ENCODE results near the gene FAM120A. TPM values are rescaled to one million over a fixed set of nuclear protein-coding genes. Genes with fewer than 3 reads are reported as not detected.

The FAM120A gene
- total and polyA plus RNA-seq, 9 of the 15 experiments (the other 6 are each of a cell fraction or from before 2014, with no cell fraction given), result 8.7 to 71.0 (median 42.2) TPM

GRCh38 chr9:93453047-93453914 is 1.8 kb downstream of the FAM120A start, which contains the start of gene FAM120AOS (continued):
- TF ChIP-seq, protein P1, sequence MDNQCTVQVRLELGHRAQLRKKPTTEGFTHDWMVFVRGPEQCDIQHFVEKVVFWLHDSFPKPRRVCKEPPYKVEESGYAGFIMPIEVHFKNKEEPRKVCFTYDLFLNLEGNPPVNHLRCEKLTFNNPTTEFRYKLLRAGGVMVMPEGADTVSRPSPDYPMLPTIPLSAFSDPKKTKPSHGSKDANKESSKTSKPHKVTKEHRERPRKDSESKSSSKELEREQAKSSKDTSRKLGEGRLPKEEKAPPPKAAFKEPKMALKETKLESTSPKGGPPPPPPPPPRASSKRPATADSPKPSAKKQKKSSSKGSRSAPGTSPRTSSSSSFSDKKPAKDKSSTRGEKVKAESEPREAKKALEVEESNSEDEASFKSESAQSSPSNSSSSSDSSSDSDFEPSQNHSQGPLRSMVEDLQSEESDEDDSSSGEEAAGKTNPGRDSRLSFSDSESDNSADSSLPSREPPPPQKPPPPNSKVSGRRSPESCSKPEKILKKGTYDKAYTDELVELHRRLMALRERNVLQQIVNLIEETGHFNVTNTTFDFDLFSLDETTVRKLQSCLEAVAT (IDR thresholded peaks at IDR 0.05), result no peak
- peak; percentile 56 for TF ChIP-seq BRD9 (IDR thresholded peaks at IDR 0.05; ENCODE audit: low read depth, partially characterized antibody)
- TF ChIP-seq ZNF445 (CRISPR knock-in tag; IDR thresholded peaks at IDR 0.05; ENCODE audit: low read depth), result no peak
- TF ChIP-seq COPS2 (conservative IDR thresholded peaks at IDR 0.05), result no peak
- TF ChIP-seq ADNP (tag; IDR thresholded peaks at IDR 0.05), result no peak
- peak; percentile 57; the same call in 1 of the 2 replicates for TF ChIP-seq POLR2H (tag; IDR thresholded peaks at IDR 0.05; ENCODE audit: low read depth)
- peak; percentile 48; the same call in 1 of the 2 replicates for TF ChIP-seq ESRRA (IDR thresholded peaks at IDR 0.05; ENCODE audit: borderline replicate concordance, low read depth)
- TF ChIP-seq YY1 (IDR thresholded peaks at IDR 0.05; ENCODE audit: borderline replicate concordance in 1 of 3, control insufficient read depth in 1 of 3, extremely low read depth in 1 of 3, insufficient read depth in 3 of 3, insufficient read length in 1 of 3, insufficient replicate concordance in 2 of 3, low read depth in 1 of 3, low read length in 2 of 3), result peak in 2 of 3 experiments; percentile 34 to 51
- TF ChIP-seq NBN (IDR thresholded peaks at IDR 0.05; ENCODE audit: low read depth), result no peak
- TF ChIP-seq RBM14 (IDR thresholded peaks at IDR 0.05; ENCODE audit: borderline replicate concordance, insufficient read depth, low read depth, low read length), result no peak
- no peak for TF ChIP-seq PATZ1 (CRISPR knock-in tag; IDR thresholded peaks at IDR 0.05; ENCODE audit: borderline replicate concordance)
- TF ChIP-seq FOXP4 (CRISPR knock-in tag; IDR thresholded peaks at IDR 0.05; ENCODE audit: borderline replicate concordance), result no peak
- no peak for TF ChIP-seq SRSF9 (IDR thresholded peaks at IDR 0.05; ENCODE audit: borderline replicate concordance, low read depth, low read length)
